ENCODE data around the gene ZNF217. TPM values are rescaled to one million over a fixed set of nuclear protein-coding genes. Genes with fewer than 3 reads are reported as not detected.

The ZNF217 gene
- total and polyA plus RNA-seq, 9 of the 15 experiments (the other 6 are each of a cell fraction or from before 2014, with no cell fraction given) = 3.0 to 41.8 (median 16.8) TPM

GRCh38 chr20:53621482-53622246 lies 28.0 kb upstream of the ZNF217 start (continued):
- TF ChIP-seq, protein P1, sequence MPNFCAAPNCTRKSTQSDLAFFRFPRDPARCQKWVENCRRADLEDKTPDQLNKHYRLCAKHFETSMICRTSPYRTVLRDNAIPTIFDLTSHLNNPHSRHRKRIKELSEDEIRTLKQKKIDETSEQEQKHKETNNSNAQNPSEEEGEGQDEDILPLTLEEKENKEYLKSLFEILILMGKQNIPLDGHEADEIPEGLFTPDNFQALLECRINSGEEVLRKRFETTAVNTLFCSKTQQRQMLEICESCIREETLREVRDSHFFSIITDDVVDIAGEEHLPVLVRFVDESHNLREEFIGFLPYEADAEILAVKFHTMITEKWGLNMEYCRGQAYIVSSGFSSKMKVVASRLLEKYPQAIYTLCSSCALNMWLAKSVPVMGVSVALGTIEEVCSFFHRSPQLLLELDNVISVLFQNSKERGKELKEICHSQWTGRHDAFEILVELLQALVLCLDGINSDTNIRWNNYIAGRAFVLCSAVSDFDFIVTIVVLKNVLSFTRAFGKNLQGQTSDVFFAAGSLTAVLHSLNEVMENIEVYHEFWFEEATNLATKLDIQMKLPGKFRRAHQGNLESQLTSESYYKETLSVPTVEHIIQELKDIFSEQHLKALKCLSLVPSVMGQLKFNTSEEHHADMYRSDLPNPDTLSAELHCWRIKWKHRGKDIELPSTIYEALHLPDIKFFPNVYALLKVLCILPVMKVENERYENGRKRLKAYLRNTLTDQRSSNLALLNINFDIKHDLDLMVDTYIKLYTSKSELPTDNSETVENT (CRISPR knock-in tag; IDR thresholded peaks at IDR 0.05) = no peak
- TF ChIP-seq YY1 (IDR thresholded peaks at IDR 0.05; ENCODE audit: borderline replicate concordance in 1 of 3, control insufficient read depth in 1 of 3, extremely low read depth in 1 of 3, insufficient read depth in 3 of 3, insufficient read length in 1 of 3, insufficient replicate concordance in 2 of 3, low read depth in 1 of 3, low read length in 2 of 3) (peak in 1 of 3 experiments; percentile 23), MTF1 (CRISPR knock-in tag; IDR thresholded peaks at IDR 0.05; ENCODE audit: borderline replicate concordance) (no peak), SMARCE1 (IDR thresholded peaks at IDR 0.05) (peak; percentile 27; the same call in 1 of the 2 replicates), FUS (optimal IDR thresholded peaks at IDR 0.05; ENCODE audit: low read depth, low read length) (no peak), ZNF79 (CRISPR knock-in tag; IDR thresholded peaks at IDR 0.05; ENCODE audit: low read depth) (no peak), ZNF121 (CRISPR knock-in tag; conservative IDR thresholded peaks at IDR 0.05) (no peak), SMAD3 (CRISPR knock-in tag; conservative IDR thresholded peaks at IDR 0.05) (no peak), NCOA2 (IDR thresholded peaks at IDR 0.05; ENCODE audit: partially characterized antibody in 2 of 2) (no peak), CGGBP1 (CRISPR knock-in tag; IDR thresholded peaks at IDR 0.05) (no peak), VEZF1 (CRISPR knock-in tag; IDR thresholded peaks at IDR 0.05) (peak; percentile 26; the same call in 1 of the 2 replicates), DNMT1 (IDR thresholded peaks at IDR 0.05) (no peak), RBM14 (IDR thresholded peaks at IDR 0.05; ENCODE audit: borderline replicate concordance, insufficient read depth, low read depth, low read length) (no peak), RBM25 (IDR thresholded peaks at IDR 0.05; ENCODE audit: low read depth, low read length, severe bottlenecking) (no peak), TCF3 (CRISPR knock-in tag; IDR thresholded peaks at IDR 0.05) (no peak; the same call in 1 of the 2 replicates)
- TF ChIP-seq, protein P2, sequence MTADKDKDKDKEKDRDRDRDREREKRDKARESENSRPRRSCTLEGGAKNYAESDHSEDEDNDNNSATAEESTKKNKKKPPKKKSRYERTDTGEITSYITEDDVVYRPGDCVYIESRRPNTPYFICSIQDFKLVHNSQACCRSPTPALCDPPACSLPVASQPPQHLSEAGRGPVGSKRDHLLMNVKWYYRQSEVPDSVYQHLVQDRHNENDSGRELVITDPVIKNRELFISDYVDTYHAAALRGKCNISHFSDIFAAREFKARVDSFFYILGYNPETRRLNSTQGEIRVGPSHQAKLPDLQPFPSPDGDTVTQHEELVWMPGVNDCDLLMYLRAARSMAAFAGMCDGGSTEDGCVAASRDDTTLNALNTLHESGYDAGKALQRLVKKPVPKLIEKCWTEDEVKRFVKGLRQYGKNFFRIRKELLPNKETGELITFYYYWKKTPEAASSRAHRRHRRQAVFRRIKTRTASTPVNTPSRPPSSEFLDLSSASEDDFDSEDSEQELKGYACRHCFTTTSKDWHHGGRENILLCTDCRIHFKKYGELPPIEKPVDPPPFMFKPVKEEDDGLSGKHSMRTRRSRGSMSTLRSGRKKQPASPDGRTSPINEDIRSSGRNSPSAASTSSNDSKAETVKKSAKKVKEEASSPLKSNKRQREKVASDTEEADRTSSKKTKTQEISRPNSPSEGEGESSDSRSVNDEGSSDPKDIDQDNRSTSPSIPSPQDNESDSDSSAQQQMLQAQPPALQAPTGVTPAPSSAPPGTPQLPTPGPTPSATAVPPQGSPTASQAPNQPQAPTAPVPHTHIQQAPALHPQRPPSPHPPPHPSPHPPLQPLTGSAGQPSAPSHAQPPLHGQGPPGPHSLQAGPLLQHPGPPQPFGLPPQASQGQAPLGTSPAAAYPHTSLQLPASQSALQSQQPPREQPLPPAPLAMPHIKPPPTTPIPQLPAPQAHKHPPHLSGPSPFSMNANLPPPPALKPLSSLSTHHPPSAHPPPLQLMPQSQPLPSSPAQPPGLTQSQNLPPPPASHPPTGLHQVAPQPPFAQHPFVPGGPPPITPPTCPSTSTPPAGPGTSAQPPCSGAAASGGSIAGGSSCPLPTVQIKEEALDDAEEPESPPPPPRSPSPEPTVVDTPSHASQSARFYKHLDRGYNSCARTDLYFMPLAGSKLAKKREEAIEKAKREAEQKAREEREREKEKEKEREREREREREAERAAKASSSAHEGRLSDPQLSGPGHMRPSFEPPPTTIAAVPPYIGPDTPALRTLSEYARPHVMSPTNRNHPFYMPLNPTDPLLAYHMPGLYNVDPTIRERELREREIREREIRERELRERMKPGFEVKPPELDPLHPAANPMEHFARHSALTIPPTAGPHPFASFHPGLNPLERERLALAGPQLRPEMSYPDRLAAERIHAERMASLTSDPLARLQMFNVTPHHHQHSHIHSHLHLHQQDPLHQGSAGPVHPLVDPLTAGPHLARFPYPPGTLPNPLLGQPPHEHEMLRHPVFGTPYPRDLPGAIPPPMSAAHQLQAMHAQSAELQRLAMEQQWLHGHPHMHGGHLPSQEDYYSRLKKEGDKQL (CRISPR knock-in tag; IDR thresholded peaks at IDR 0.05; ENCODE audit: borderline replicate concordance) = no peak
